K562 treated with DMSO at 1 percent for 12 hours (cell line): ENCODE measurements around the gene C10orf143. TPM values are rescaled to one million over a fixed set of nuclear protein-coding genes. Genes with fewer than 3 reads are reported as not detected.

ENCODE experiments used
- total RNA-seq: library from RNA; unstranded; fragments of 300-600 nt; gene quantifications from 2 replicates; pipeline ENCODE4 v1.2.3, GENCODE V29; 2022; ENCODE audit not compliant: insufficient read depth

C10orf143 gene
- total RNA-seq, result not detected in 2 replicates

DNA sequence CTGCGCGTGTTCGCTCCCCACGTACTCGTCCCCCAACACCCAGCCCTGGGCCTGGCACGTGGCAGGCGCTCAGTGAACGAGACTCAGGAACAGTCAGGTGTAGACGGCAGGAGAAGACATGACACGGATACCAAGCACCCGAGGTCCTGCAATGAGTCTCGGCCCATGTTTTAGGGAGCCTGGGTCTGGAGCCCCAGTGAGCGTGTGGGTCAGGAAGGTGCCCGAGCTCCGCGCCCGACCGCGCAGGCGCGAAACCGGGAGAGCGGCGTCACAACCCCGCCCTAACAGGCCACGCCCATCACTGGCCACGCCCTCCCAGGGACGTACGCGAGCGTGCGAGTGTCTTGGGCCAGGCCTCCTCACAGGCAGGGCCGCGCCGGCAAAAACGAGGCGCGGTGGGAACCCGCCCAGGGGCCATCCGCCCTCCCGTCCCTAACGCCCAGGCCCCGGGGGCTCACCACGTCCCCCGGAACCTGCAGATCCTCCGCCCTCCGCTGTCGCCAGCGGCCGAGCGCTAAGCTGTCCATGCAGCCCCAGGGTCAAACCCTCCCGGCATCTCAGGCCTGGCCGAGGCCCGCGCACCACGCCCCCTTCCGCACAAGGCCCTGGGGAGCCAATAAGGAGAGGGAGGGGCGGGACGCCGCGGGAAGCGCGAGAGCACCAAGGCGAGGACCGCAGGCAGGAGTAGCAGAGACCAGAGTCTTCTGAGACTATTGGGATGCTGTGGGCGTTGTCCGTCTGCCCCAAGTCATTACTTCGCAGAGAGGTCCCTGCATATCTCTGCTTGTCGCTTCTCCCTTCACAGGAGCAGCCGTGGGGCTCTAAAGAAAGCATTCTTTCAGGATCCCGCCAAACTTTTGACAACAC lies at the start of gene C10orf143:
Gene C10orf143 (minus strand): TSS at position 585 of the 867 bp plus-strand sequence. CDS start 58 bp downstream, at position 527.

DNA sequence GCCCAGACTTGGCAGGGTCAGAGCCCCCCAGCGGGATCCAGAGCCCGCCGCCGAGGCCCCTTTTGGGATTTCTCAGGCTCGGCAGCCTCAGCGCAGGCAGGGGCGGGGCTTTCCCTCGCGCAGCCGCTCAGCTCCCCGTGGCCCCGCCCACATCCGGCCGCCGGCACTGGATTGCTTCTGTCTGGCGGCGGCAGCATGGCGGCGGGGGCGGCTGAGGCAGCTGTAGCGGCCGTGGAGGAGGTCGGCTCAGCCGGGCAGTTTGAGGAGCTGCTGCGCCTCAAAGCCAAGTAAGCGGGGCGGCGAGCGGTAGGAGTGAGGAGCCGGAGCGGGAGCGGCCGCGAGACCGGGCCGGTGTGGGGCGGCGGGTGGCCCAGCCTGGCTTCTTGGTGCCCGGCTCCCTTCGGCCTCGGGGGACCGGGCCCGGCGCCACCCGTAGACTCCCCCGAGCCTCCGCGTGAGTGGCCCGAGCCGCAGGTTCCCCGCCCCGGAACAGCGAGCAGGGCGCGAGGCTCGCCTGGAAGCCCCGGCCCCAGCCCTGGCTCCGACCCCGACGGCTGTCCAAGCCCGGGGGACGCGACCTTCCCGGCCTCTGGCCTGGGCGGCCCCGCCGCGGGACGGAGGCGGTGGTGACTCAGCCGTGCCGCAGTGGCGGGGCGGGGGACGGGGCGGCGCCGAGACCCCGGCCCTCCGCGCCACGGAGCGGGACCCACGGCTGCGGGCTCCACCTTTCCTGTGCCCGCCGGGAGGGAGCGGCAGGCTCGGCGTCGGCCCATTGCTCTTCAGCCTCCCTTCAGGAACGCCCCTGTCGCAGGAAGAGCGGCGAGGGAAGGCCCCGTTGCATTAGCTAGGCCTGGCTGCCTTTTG lies 25.8 kb upstream of the C10orf143 start, which contains the start of gene GLRX3:
Gene GLRX3 (plus strand): TSS at position 166 of the 864 bp plus-strand sequence. CDS start 30 bp downstream, at position 196.

Other genes starting within 250 kb of the C10orf143 start
- not detected in 2 replicates for gene EBF3, start 146.6 kb downstream of the C10orf143 start, total RNA-seq
- 63.0 and 74.8 TPM in 2 replicates for gene GLRX3, start 25.6 kb upstream of the C10orf143 start, total RNA-seq